ENCODE data around the gene PRRT1. TPM values are rescaled to one million over a fixed set of nuclear protein-coding genes. Genes with fewer than 3 reads are reported as not detected.

Gene PRRT1
- total RNA-seq, 2 experiments from 2014 or later: 1.4 to 1.5 TPM

DNA sequence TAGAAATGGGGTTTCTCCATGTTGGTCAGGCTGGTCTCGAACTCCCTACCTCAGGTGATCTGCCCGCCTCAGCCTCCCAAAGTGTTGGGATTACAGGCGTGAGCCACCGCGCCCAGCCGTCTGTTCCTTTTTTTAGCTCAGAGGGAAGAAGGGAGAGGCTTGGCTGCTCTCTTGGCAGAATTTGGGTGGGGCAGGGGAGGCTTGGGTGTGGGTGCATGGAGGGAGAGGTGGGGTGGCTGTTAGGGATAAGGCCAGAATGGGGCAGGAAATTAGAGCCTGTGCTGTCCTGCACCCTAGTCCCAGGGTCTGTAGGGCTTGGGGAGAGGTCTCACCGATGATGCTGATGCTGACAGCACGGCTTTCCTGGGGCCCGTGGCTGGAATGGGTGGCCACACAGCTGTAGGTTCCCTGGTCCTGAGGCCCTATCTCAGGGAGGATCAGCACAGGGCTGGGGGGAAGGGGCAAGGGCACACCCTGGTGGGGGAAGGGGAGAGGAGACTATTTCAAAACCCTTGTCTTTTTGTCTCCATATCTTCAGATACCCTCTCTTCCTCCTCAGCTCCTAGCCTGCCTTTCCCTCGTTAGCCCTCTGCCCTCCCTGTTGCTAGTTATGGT lies 30.3 kb upstream of the PRRT1 start:
- no peaks in the 10 kb centered on the region for H3K9me3 Mint-ChIP-seq
- peak overlapping the region; percentile 38 for H3K27ac Mint-ChIP-seq
- H3K36me3 Mint-ChIP-seq: peaks cover 26% of the 10 kb centered on the region
- H3K4me3 Mint-ChIP-seq: no peak overlapping the region
- H3K27me3 Mint-ChIP-seq: no peaks in the 10 kb centered on the region
- no peak for DNase-seq
- H3K4me1 Mint-ChIP-seq: peaks cover 44% of the 10 kb centered on the region

DNA sequence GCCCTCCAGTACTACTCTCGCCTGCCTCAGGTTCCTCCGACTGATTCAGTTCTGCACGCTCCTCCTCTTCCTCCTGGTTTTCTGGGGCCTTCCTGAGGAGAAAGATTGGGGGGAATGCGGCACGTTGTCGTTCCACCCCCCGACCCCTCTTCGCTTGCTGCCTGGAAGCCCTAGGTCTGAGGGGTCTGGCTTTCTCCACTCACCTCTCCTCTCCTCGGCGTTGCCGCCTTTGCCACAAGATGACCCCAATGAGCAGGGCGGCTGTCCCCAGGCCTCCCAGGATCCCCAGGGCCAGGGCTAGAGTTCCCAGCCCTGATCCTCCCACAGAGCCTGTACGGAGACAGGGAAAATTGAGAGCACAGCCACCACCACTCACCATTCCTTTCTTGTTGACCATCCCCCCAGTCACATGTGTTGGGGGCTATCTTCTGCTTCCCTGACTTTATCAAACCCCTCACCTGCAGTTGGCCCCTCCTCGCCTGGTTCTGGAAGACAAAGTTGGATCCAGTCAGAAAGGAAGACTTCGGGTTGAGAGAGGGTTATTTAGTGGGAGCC lies 29.5 kb upstream of the PRRT1 start:
- Mint-ChIP-seq H3K4me1 (peaks cover 44% of the 10 kb centered on the region), H3K9me3 (no peaks in the 10 kb centered on the region), H3K27ac (peak overlapping the region; percentile 47), H3K4me3 (no peak overlapping the region), H3K36me3 (peaks cover 19% of the 10 kb centered on the region), H3K27me3 (no peaks in the 10 kb centered on the region)
- no peak for DNase-seq

- H3K9me3 Mint-ChIP-seq: no peaks in the 10 kb centered on the region
- DNase-seq: no peak
- H3K36me3 Mint-ChIP-seq: peaks cover 13% of the 10 kb centered on the region
- H3K27me3 Mint-ChIP-seq: no peaks in the 10 kb centered on the region
- H3K4me3 Mint-ChIP-seq: peak overlapping the region; percentile 94
- H3K27ac Mint-ChIP-seq: peak overlapping the region; percentile 95
- peaks cover 41% of the 10 kb centered on the region for H3K4me1 Mint-ChIP-seq
These were observed 28.1 kb upstream of the PRRT1 start for GRCh38 chr6:32179766-32180405.

DNA sequence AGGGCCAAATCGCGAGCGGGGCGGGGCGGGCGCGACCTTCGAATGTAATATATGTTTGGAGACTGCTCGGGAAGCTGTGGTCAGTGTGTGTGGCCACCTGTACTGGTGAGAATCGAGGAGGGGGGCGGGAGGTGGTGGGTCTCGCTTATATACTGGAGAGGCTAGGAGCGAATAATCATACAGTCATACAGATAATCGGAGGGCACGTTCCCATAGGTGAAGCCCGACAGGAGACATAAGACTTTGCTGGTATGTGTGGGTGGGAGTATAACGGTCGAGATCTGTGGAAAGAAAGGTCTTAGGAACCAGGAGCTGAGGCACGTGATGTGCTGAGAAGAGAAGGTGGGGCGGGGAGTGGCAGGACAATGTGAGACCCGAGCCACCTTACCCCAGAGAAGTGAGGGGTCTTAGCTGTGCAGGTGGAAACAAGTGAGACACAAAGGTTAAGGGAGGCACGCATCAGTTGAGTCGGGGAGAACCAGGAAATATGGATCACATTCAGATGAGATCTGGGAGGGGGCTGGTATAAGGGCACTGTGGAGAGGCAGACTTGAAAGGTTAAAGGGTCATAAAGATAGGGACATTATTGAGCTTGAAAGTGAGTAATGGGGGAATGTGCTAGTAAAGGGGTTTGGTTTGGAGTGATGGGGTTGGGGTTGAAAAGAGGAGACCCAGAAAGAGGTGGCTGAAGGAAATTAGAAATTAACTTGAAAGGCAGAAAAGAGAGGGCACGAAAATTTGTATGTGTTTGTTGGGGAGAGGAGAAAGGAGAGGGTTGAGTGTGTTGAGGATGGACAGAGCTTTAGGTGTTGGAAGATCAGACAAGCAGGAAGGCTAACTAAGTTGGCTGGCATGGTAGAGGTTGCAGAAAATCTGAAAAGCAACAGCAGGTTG lies 27.1 kb upstream of the PRRT1 start:
- H3K27ac Mint-ChIP-seq: peak overlapping the region; percentile 95
- peaks cover 14% of the 10 kb centered on the region for H3K36me3 Mint-ChIP-seq
- H3K4me1 Mint-ChIP-seq: peaks cover 49% of the 10 kb centered on the region
- no peaks in the 10 kb centered on the region for H3K9me3 Mint-ChIP-seq
- DNase-seq: no peak
- H3K27me3 Mint-ChIP-seq: no peaks in the 10 kb centered on the region
- peak overlapping the region; percentile 94 for H3K4me3 Mint-ChIP-seq

DNA sequence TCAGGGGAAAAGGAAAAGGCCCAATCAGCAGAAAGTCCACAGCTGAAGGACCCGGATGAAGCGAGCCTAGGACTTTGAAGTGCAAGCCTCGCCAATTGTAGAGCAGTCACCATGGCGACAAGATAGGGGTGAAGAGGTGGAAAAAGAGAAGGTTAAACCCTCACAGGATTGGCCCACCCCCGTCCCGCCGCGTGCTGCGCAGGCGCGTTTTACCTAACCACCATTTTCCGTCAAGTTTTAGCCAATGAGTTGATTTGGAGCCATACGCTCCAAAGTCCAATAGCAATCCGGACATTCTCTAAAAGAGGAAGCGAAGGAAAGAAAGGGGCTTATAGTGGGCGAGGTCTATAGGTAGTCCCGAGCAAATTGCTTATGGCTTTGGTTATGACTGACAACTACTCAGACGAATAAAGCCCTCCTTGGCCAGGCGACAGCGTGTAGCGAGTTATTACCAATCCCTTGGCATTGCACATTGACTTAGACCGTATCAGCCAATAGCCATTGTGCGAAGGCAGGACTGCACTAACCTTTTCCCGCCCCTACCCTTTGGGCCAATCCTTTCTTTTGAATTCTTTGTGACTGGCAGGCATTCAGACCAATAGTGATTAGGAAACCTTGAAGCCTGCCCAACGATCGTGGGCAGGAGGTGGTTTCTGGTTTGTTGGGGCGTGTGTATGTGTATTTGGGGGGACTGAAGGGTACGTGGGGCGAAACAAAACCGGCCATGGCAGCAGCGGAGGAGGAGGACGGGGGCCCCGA lies 26.2 kb upstream of the PRRT1 start, which contains the start of gene RNF5:
Gene RNF5, plus strand, starts transcription at position 618 of the 759 bp plus-strand sequence. Its CDS starts 107 bp downstream, at position 725.
- Mint-ChIP-seq H3K27ac (peak within 1 kb of the TSS; percentile 95), H3K27me3 (no peaks in the 10 kb centered on the region), H3K9me3 (no peaks in the 10 kb centered on the region), H3K4me3 (peak within 1 kb of the TSS; percentile 94), H3K4me1 (peaks cover 53% of the 10 kb centered on the region), H3K36me3 (peaks cover 15% of the 10 kb centered on the region)
- peak; percentile 89 for DNase-seq

GRCh38 chr6:32177183-32177787 lies 25.5 kb upstream of the PRRT1 start:
- peaks cover 53% of the 10 kb centered on the region for H3K4me1 Mint-ChIP-seq
- peaks cover 15% of the 10 kb centered on the region for H3K36me3 Mint-ChIP-seq
- no peaks in the 10 kb centered on the region for H3K27me3 Mint-ChIP-seq
- H3K27ac Mint-ChIP-seq: peak overlapping the region; percentile 95
- peak overlapping the region; percentile 94 for H3K4me3 Mint-ChIP-seq
- peak; percentile 36 for DNase-seq
- no peaks in the 10 kb centered on the region for H3K9me3 Mint-ChIP-seq

DNA sequence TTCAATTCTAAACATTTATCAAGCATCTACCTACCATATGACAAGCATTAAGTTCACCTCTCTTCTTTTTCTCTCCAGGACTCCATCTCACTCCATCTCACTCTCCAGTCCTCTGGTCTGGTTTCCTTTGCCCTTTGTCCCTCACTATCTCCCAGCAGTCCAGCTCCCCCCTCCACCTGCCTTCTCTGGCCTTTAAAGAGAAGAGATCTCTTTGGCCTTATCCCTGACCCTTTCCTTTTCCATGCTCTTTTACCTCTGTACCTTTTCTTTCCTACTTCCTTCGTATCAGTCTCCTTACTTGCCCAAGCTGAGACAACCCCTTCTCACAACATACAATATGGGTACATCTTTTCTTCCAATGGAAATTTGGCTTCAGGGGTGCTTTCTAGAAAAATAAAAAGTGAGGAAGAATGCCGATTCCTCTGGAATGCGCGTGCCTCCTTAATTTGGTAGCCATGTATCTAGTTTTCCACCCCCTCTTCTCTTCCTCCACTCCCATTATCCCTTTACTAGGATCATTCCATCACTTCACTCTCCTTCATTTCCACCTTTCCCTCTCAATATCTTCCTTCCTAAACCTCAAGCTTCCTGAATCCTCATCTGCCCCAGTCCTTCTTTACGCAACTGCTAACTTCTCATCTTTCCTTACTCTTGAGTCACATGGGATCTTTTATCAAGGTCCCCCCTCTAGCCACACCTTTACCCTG lies 24.9 kb upstream of the PRRT1 start:
- DNase-seq: no peak
- no peaks in the 10 kb centered on the region for H3K27me3 Mint-ChIP-seq
- peaks cover 53% of the 10 kb centered on the region for H3K4me1 Mint-ChIP-seq
- peaks cover 15% of the 10 kb centered on the region for H3K36me3 Mint-ChIP-seq
- H3K9me3 Mint-ChIP-seq: no peaks in the 10 kb centered on the region
- H3K4me3 Mint-ChIP-seq: peak overlapping the region; percentile 94
- H3K27ac Mint-ChIP-seq: peak overlapping the region; percentile 95

- peaks cover 53% of the 10 kb centered on the region for H3K4me1 Mint-ChIP-seq
- H3K27me3 Mint-ChIP-seq: no peaks in the 10 kb centered on the region
- no peaks in the 10 kb centered on the region for H3K9me3 Mint-ChIP-seq
- peaks cover 15% of the 10 kb centered on the region for H3K36me3 Mint-ChIP-seq
- H3K4me3 Mint-ChIP-seq: peak within 1 kb of the TSS; percentile 94
- DNase-seq: peak; percentile 96
- H3K27ac Mint-ChIP-seq: peak within 1 kb of the TSS; percentile 95
These were observed 24.2 kb upstream of the PRRT1 start, which contains the start of gene AGPAT1 for GRCh38 chr6:32175711-32176475. TSS of gene AGPAT1 (minus strand) at chr6:32176084. CDS start at chr6:32171496, 4,588 bp downstream.

GRCh38 chr6:32175322-32175710 lies 23.6 kb upstream of the PRRT1 start:
- Mint-ChIP-seq H3K27me3 (no peaks in the 10 kb centered on the region), H3K4me1 (peaks cover 53% of the 10 kb centered on the region), H3K4me3 (peak overlapping the region; percentile 94), H3K9me3 (no peaks in the 10 kb centered on the region), H3K36me3 (peaks cover 15% of the 10 kb centered on the region), H3K27ac (peak overlapping the region; percentile 70)
- no peak for DNase-seq

GRCh38 chr6:32174416-32174815 lies 22.7 kb upstream of the PRRT1 start:
- no peak for DNase-seq
- H3K4me1 Mint-ChIP-seq: peaks cover 48% of the 10 kb centered on the region
- no peaks in the 10 kb centered on the region for H3K9me3 Mint-ChIP-seq
- H3K27ac Mint-ChIP-seq: no peak overlapping the region
- peak overlapping the region; percentile 94 for H3K4me3 Mint-ChIP-seq
- H3K27me3 Mint-ChIP-seq: no peaks in the 10 kb centered on the region
- peaks cover 21% of the 10 kb centered on the region for H3K36me3 Mint-ChIP-seq

DNA sequence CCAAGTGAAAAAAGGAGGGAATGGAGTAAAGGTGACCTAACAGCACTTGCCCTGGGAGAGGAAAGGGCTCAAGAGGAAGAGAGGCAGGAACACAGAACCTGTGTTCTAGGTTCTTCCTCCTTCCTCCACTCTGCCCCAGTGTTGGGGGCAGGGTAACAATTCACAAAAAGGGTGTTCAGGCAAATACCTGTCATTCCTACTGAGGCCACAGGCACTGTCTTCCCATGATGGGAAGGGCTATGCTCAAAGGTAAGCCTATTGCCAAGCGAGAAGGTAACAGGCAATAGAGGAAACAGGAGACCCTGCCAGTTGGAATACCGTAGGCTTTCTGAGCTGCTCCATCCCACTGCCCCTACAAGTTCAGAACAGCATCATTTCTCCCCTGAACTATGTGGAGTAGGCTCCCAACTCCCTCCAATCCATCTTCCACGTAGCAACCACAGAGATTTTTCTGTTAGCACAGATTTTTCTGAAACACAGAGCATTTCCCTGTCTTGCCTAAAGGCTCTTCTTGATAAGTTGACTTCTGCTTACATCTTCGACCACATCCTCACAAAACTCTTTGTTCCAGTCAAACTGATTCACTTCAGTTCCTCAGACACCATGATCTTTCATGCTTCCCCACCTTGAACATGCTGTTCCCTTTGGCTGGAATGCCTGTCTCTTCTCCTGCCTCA lies 21.4 kb upstream of the PRRT1 start:
- Mint-ChIP-seq H3K27me3 (no peaks in the 10 kb centered on the region), H3K4me1 (peaks cover 43% of the 10 kb centered on the region), H3K27ac (no peak overlapping the region), H3K4me3 (no peak overlapping the region), H3K9me3 (no peaks in the 10 kb centered on the region), H3K36me3 (peaks cover 18% of the 10 kb centered on the region)
- DNase-seq: no peak

DNA sequence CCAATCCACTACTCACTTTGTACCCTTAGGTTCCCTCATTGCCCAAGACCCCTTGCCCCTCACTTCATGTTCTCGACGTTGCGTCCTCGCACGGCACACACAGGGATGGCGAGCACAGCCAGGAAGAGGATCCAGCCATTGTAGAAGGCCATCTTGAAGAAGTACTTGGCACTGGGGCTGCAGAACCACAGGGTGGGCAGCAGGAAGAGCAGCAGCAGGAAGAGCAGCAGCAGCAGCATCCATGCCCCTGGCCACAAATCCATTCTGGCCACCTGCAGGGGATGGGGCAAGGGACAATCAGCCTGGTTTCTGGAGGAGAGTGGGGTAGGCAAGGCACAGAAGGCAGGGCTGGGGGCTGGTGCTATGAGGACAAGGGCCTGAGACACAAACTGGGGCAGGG lies 19.5 kb upstream of the PRRT1 start:
- peaks cover 18% of the 10 kb centered on the region for H3K36me3 Mint-ChIP-seq
- peaks cover 30% of the 10 kb centered on the region for H3K4me1 Mint-ChIP-seq
- no peak for DNase-seq
- H3K9me3 Mint-ChIP-seq: no peaks in the 10 kb centered on the region
- H3K4me3 Mint-ChIP-seq: no peak overlapping the region
- no peaks in the 10 kb centered on the region for H3K27me3 Mint-ChIP-seq
- H3K27ac Mint-ChIP-seq: no peak overlapping the region

All from activated naive CD8-positive, alpha-beta T cell treated with anti-CD3 and anti-CD28 coated beads for 36 hours (primary cell).